Dermis blood vessel endothelial cell (primary cell): ENCODE measurements around the gene DOK4. TPM values are rescaled to one million over a fixed set of nuclear protein-coding genes. Genes with fewer than 3 reads are reported as not detected.
"Not testable (repeated sequence)": the region's sequence is repeated elsewhere in the genome, so short reads cannot be mapped to it uniquely, and the experiment has no call there.

ENCODE experiments used
- DNase-seq: peaks from one replicate; pipeline ENCODE4 v3.0.0; 2010
- total RNA-seq: library from RNA; depleted of rRNA; stranded (reverse); fragments of >200 nt; gene quantifications from 2 replicates; pipeline ENCODE4 v1.2.3, GENCODE V29; 2014

The DOK4 gene
- total RNA-seq, 1 donor from 2014 or later = 21.4 TPM

DNA sequence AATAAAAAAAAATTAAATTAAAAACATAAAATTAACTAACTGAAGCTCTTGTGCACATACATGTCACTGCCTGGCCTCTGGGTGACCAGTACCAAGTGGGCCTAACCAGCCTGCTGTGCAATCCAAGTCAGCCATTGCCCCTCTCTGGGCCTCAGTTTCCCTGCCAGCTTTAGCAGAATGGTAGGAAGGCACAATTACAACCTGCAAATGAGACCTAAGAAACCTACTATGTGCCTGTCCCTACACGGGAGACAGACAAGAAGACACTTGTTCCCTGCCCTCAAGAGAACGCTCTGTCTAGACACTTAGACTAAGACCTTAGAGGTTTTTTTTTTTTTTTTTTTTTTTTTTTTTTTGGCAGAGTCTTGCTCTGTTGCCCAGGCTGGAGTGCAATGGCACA is 40.8 kb downstream of the DOK4 start:
- no peak for DNase-seq

GRCh38 chr16:57444711-57445110 is 41.6 kb downstream of the DOK4 start:
- DNase-seq = no peak

DNA sequence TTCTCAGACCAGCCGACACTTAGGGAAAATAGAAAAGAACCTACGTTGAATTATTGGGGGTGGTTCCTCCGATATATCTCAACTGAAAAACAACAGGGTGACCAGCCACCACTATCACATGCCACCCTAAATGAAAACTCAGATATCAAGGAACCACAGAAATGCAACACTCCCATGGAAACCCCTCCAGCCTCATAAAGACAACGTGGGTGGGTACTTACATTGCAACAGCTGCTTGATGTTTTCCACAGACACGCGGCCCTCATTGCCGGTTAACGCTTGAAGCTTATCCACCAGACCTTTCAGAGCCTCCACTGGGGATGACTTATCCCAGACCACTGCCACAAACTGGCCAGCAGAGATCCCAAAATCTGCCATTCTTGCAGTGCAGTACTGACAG is 45.7 kb downstream of the DOK4 start:
- not testable (repeated sequence) for DNase-seq

- DNase-seq = not testable (repeated sequence)
Measured at GRCh38 chr16:57439947-57440346, 46.3 kb downstream of the DOK4 start.

DNA sequence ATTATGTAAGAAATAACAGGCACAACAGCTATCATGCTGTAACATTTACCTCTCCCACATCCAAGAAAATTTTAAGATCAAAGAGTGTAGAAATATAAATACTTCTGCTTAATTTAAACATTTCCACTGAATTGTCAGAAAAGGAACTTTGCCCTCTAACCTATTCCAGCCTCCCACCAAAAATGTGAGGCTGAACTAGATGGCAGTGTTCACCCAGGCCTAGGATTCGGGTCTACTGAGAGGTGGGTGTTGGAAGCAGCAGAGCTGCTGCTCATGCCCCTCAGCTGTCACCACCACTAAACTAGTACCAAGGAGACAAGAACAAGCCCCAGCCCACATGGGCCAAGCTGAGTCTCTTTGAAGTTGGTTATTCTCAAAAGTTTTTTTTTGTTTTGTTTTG is 50.5 kb downstream of the DOK4 start:
- DNase-seq = no peak

DNA sequence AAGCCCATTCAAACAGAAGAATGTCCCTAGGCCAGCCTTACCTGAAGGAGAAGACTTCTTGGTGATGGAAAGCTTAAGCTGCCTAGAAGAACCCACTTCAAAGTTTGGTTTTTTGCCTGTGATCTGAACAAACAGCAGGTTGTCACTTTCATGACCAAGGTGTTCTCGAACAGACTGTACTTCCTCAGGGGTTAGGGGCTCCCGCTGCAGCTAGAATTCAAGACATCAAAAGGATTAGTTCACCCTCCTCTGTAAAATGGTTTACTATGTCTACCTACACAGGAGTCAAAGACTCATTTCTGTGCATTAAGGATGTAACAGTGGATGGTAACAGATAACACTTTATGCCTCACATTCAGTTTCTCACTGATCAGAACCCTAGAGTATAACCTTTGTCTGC is 52.3 kb downstream of the DOK4 start:
- DNase-seq = no peak

DNA sequence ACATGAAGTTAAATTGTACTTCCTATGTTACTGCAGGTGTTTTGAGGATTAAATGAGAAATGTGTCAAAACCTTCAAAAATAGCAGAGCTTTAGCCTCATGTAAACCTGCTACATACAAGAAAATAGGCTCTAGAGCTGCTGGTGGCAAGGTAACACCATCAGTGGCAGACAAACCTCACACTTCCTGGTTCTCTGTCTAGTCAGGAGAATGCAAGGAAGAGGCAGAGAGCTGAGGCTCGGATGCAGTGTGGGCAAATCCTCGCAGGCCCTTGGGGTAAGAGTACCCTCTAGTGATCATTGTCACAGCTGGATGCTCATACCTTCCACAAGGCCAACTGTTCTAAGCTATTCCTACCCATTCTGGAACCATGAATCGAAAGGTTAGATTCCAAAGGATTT is 53.3 kb downstream of the DOK4 start:
- no peak for DNase-seq

DNA sequence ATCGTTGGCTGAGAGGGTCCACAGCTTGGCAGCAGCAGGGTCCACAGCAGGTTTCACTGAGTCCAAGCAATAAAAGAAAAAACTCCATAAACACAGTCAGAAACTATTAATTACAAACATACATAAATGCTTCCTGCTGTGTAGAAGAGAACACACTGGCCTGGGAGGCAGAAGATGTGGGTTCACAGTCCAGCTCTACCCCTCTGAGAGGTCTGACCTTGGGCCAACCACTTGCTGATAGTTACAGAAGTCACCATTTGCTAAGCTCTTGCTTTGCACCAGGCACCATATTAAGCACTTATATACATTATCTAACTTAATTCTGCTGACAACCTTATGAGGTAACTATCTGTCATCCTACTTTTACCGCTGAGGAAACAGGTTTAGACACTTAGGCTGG is 53.8 kb downstream of the DOK4 start:
- DNase-seq = no peak

DNA sequence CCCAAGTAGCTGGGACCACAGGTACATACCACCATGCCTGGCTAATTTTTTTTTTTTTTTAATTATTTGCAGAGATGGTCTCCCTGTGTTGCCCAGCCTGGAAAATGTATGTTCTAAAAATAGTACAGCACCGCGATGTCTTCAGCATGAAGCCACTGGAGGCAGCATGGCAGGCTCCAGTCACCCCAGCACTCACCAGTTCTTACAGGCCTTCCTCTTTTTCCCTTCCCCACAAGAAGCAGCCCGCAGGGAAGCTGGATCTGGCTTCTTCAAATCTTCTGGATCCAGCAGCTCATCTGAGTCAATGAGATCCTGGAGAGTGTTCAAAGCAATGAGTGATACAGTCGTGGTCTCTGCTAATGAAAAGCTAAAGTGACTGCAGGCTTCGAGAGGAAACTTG is 55.3 kb downstream of the DOK4 start:
- no peak for DNase-seq

- DNase-seq = no peak
Measured at GRCh38 chr16:57427824-57428223, 58.5 kb downstream of the DOK4 start.

DNA sequence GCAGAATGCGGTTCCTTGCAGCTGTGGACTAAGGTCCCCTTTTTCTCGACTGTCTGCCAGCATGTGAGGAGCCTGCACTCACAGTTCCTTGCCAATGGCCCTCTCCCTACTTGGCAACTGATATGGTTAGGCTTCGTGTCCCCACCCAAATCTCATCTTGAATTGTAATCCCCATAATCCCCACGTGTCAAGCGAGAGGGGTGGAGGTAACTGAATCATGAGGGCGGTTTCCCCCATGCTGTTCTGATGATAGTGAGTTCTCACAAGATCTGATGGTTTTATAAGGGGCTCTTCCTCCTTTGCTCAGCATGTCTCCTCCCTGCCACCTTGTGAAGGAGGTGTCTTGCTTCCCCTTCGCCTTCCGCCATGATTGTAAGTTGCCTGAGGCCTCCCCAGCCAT is 59.0 kb downstream of the DOK4 start:
- DNase-seq = no peak

DNA sequence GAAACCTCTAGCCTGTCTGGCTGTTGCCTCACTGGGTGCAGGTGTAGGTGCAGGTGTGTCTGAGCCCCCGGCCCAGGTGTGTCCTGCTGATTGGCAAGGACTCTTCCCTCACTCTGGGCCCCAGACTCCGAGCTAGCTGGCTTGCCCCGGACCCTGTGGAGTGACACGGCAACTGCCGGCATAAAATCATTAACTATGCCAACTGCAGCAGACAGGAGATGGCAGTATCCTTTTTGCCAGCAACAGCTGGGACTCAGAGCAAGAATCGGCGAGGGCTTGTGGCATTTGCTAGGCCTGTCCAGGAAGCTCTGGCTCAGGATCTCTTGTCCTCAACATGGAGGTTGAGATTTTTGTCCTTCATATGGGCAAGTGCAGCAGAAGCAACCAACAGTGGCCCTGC is 59.9 kb downstream of the DOK4 start:
- no peak for DNase-seq

GRCh38 chr16:57424583-57424982 is 61.7 kb downstream of the DOK4 start:
- no peak for DNase-seq

GRCh38 chr16:57423152-57423551 is 63.1 kb downstream of the DOK4 start:
- DNase-seq = no peak

DNA sequence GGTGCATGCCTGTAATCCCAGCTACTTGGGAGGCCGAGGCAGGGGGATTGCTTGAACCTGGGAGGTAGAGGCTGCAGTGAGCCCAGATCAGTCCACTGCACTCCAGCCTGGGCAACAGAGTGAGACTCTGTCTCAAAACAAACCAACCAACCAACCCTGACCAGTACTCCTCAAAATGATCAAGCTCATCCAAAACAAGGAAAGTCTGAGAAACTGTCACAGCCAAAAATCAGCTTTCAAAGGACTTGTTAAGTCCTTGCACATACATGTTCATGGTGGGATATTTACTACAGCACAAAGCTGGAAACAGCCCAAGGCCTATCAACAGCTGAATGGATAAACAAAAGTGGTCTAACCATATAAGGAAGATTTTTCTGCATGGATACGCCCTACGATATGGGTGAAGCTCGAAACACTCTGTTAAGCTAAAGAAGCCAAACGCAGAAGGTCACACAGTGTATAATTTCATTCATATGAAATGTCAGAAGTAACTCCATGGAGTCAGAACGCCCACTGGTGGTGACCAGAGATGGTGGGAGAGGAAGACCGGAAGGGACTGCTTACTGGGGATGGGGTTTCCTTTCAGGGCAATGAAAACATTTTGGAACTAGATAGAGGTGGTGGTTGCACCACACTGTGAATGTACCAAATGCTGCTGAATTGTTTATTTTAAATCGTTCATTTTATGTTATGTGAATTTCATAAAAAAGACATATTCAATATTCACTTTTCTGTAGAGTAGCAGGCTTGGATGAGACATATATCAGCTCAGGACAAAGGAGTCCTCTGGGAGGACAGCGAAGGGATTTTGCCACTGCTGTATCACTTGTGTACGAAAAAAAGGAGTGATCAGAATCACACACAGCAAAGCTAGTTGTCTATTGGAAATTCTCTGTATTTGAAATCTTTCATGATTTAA is 64.0 kb downstream of the DOK4 start:
- DNase-seq = peak; percentile 78

Other genes starting within 250 kb of the DOK4 start
- gene ARL2BP, start 241.2 kb downstream of the DOK4 start, total RNA-seq = 85.3 and 106 TPM in 2 replicates
- gene PLLP, start 201.8 kb downstream of the DOK4 start, total RNA-seq = 13.8 and 16.9 TPM in 2 replicates
- gene CCL22, start 127.7 kb downstream of the DOK4 start, total RNA-seq = not detected in 2 replicates
- 3.3 and 31.7 TPM in 2 replicates for gene CX3CL1, start 114.0 kb downstream of the DOK4 start, total RNA-seq
- not detected in 2 replicates for gene CCL17, start 81.7 kb downstream of the DOK4 start, total RNA-seq
- gene CIAPIN1, start 39.1 kb downstream of the DOK4 start, total RNA-seq = 70.5 and 92.1 TPM in 2 replicates
- gene COQ9, start 39.0 kb downstream of the DOK4 start, total RNA-seq = 55.1 and 58.7 TPM in 2 replicates
- gene POLR2C, start 23.8 kb downstream of the DOK4 start, total RNA-seq = 106 and 118 TPM in 2 replicates
- gene CCDC102A, start 50.1 kb upstream of the DOK4 start, total RNA-seq = 12.6 and 25.5 TPM in 2 replicates
- not detected in 2 replicates for gene ADGRG5, start 56.1 kb upstream of the DOK4 start, total RNA-seq
- 21.8 and 35.4 TPM in 2 replicates for gene ADGRG1, start 142.1 kb upstream of the DOK4 start, total RNA-seq
- 2.7 and 4.6 TPM in 2 replicates for gene ADGRG3, start 181.8 kb upstream of the DOK4 start, total RNA-seq
- 0.09 TPM in 1 of 2 replicates, not detected in the other for gene DRC7, start 208.3 kb upstream of the DOK4 start, total RNA-seq
- 26.2 and 48.3 TPM in 2 replicates for gene KATNB1, start 249.3 kb upstream of the DOK4 start, total RNA-seq